CD4-positive, alpha-beta T cell (primary cell): Measurements from ENCODE around the gene C1QTNF6. TPM values are rescaled to one million over a fixed set of nuclear protein-coding genes. Genes with fewer than 3 reads are reported as not detected.
"Not testable (repeated sequence)": the region's sequence is repeated elsewhere in the genome, so short reads cannot be mapped to it uniquely, and the experiment has no call there.

Source experiments
- ATAC-seq: fragments of 200-7000 bp; cut with Tn5 transposase; one replicate; pipeline ENCODE4 v1.10.0; 2022; ENCODE audit warnings: mild to moderate bottlenecking; ENCODE audit not compliant: poor library complexity
- CTCF ChIA-PET: fragments of 350-600 bp; sonication (Branson Sonifier 250); formaldehyde crosslinking; loops from one replicate; lab custom pipeline; 2021; ENCODE audit warnings: antibody characterized with exemption, inconsistent platforms; lab: Charles Lee
- POLR2A ChIA-PET: fragments of 350-600 bp; sonication (Branson Sonifier 250); formaldehyde crosslinking; loops from one replicate; lab custom pipeline; 2021; ENCODE audit warnings: antibody characterized with exemption, inconsistent platforms; lab: Charles Lee
- DNase-seq, 14 experiments: peaks; one replicate each; pipeline ENCODE4 v3.0.0-alpha.2; 2013 to 2020; ENCODE audit warnings: mixed read lengths in 2 of 14
- H3K27ac ChIP-seq, 2 donors: one replicate each; pipeline versions ENCODE4 v1.5.1 to v1.7.0; 2013; ENCODE audit warnings: low read length in 2 of 2, low read depth in 1 of 2, mild to moderate bottlenecking in 1 of 2
- H3K27me3 ChIP-seq, 2 experiments: 1 replicate in 1 of 2; 2 replicates in 1 of 2; pipeline versions ENCODE4 v1.6.1 to v1.7.0; 2013; ENCODE audit warnings: low read length in 2 of 2, control low read depth in 1 of 2, mild to moderate bottlenecking in 1 of 2, moderate library complexity in 1 of 2; ENCODE audit not compliant: insufficient read depth in 2 of 2, control insufficient read depth in 1 of 2
- H3K36me3 ChIP-seq: one replicate; pipeline ENCODE4 v1.6.1; 2013; ENCODE audit warnings: low read length, control low read depth; ENCODE audit not compliant: insufficient read depth
- H3K4me1 ChIP-seq: one replicate; pipeline ENCODE4 v1.6.1; 2013; ENCODE audit warnings: low read length, control low read depth; ENCODE audit not compliant: insufficient read depth
- H3K4me3 ChIP-seq: one replicate; pipeline ENCODE4 v1.5.1; 2013; ENCODE audit warnings: mild to moderate bottlenecking, low read length, moderate library complexity
- H3K9me3 ChIP-seq, 2 experiments: 1 replicate in 1 of 2; 2 replicates in 1 of 2; pipeline versions ENCODE4 v1.6.1 to v1.7.0; 2013; ENCODE audit warnings: low read length in 2 of 2, mild to moderate bottlenecking in 2 of 2, control low read depth in 1 of 2, moderate library complexity in 1 of 2; ENCODE audit not compliant: control insufficient read depth in 1 of 2, insufficient read depth in 1 of 2
- H3K27ac Mint-ChIP-seq: one replicate; pipeline ENCODE4 v1.8.0; 2020; ENCODE audit warnings: mixed read lengths
- H3K27me3 Mint-ChIP-seq: one replicate; pipeline ENCODE4 v1.8.0; 2021; ENCODE audit warnings: mixed read lengths
- H3K36me3 Mint-ChIP-seq: one replicate; pipeline ENCODE4 v1.8.0; 2021; ENCODE audit warnings: low read depth, mixed read lengths
- H3K4me1 Mint-ChIP-seq: one replicate; pipeline ENCODE4 v1.8.0; 2021; ENCODE audit warnings: low read depth, mixed read lengths
- H3K4me3 Mint-ChIP-seq: one replicate; pipeline ENCODE4 v1.8.0; 2020; ENCODE audit warnings: mild to moderate bottlenecking, mixed read lengths
- H3K9me3 Mint-ChIP-seq: one replicate; pipeline ENCODE4 v1.8.0; 2020; ENCODE audit warnings: mixed read lengths
- CTCF ChIP-seq: fragments of 200-600 bp; IDR thresholded peaks from one replicate; pipeline ENCODE4 v1.8.0; 2022; ENCODE audit warnings: antibody characterized with exemption, mild to moderate bottlenecking
- intact Hi-C, 2 experiments: fragments of 100-400 bp; cut with DNase I in 1 of 2; cut with micrococcal nuclease in 1 of 2; formaldehyde crosslinking; loops; one replicate each; pipeline versions ENCODE4 v1.15.1 to v1.9.0; 2023 to 2025; cut with DNase I, micrococcal nuclease
- total RNA-seq, 174 experiments: library from RNA in 2 of 174; stranded (reverse) in 2 of 174; gene quantifications; one replicate each; pipeline ENCODE4 v1.2.3 and lab custom pipeline; 2021 to 2026

Gene C1QTNF6
- total RNA-seq, 2 experiments from 2014 or later = 11.9 to 12.1 TPM

- Mint-ChIP-seq H3K27ac (peak overlapping the region; percentile 97), H3K27me3 (no peaks in the 10 kb centered on the region), H3K9me3 (no peaks in the 10 kb centered on the region), H3K36me3 (peaks cover 96% of the 10 kb centered on the region), H3K4me1 (peaks cover 99% of the 10 kb centered on the region), H3K4me3 (peak overlapping the region; percentile 81)
- peak in 1 of 14 experiments; percentile 40 for DNase-seq
- peaks cover 95% of the 10 kb centered on the region for H3K36me3 ChIP-seq
- no peaks in the 10 kb centered on the region for H3K27me3 ChIP-seq
- TF ChIP-seq CTCF = no peak
- peak overlapping the region; percentile 58 to 90 for H3K27ac ChIP-seq
- ChIA-PET CTCF (no interaction called here), POLR2A (interaction anchor here (0.6 to 7.6 kb wide), 5 partner anchors 7 to 36 kb away, joined by 3 to 132 read pairs (median 9); no protein-coding TSS in a partner anchor)
- no peaks in the 10 kb centered on the region for H3K9me3 ChIP-seq
- intact Hi-C loops = loop anchor here in 1 of 2 experiments (2.0 kb wide), 1 partner anchor 34 kb away; no protein-coding TSS in a partner anchor
- H3K4me3 ChIP-seq = no peak overlapping the region
- ATAC-seq = no peak
- H3K4me1 ChIP-seq = peaks cover 100% of the 10 kb centered on the region
Measured at GRCh38 chr22:37234736-37235711, 47.0 kb upstream of the C1QTNF6 start.

- POLR2A ChIA-PET = interaction anchor here (0.6 to 7.6 kb wide), 6 partner anchors 8 to 374 kb away, joined by 3 to 132 read pairs (median 6); no protein-coding TSS in a partner anchor
- no peaks in the 10 kb centered on the region for H3K9me3 ChIP-seq
- H3K4me1 ChIP-seq = peaks cover 100% of the 10 kb centered on the region
- Mint-ChIP-seq H3K27ac (peak overlapping the region; percentile 97), H3K27me3 (no peaks in the 10 kb centered on the region), H3K4me3 (peak overlapping the region; percentile 81), H3K9me3 (no peaks in the 10 kb centered on the region), H3K36me3 (peaks cover 96% of the 10 kb centered on the region), H3K4me1 (peaks cover 99% of the 10 kb centered on the region)
- H3K27ac ChIP-seq = peak overlapping the region; percentile 58 to 90
- CTCF ChIA-PET = interaction anchor here (1.6 kb wide), 1 partner anchor 11 kb away, joined by 4 read pairs; no protein-coding TSS in a partner anchor
- intact Hi-C loops = loop anchor here in 1 of 2 experiments (2.0 kb wide), 1 partner anchor 33 kb away; no protein-coding TSS in a partner anchor
- ATAC-seq (no peak), DNase-seq (peak in 2 of 14 experiments; percentile 28 to 35)
- H3K4me3 ChIP-seq = no peak overlapping the region
- no peaks in the 10 kb centered on the region for H3K27me3 ChIP-seq
- peaks cover 95% of the 10 kb centered on the region for H3K36me3 ChIP-seq
- TF ChIP-seq CTCF = no peak
Measured at GRCh38 chr22:37233751-37234631, 45.9 kb upstream of the C1QTNF6 start.

GRCh38 chr22:37233371-37233750 lies 45.3 kb upstream of the C1QTNF6 start:
- Mint-ChIP-seq H3K4me1 (peaks cover 99% of the 10 kb centered on the region), H3K4me3 (peak overlapping the region; percentile 63), H3K36me3 (peaks cover 96% of the 10 kb centered on the region), H3K27ac (peak overlapping the region; percentile 97)
- CTCF ChIA-PET = interaction anchor here (1.6 to 5.9 kb wide), 2 partner anchors 10 to 34 kb away, joined by 4 to 43 read pairs; no protein-coding TSS in a partner anchor
- peaks cover 100% of the 10 kb centered on the region for H3K4me1 ChIP-seq
- ATAC-seq, H3K4me3 ChIP-seq, intact Hi-C loops, H3K27me3 ChIP-seq, DNase-seq, H3K9me3 ChIP-seq, H3K9me3 Mint-ChIP-seq, H3K27me3 Mint-ChIP-seq: not testable (repeated sequence)
- peak overlapping the region; percentile 57 to 90 for H3K27ac ChIP-seq
- peaks cover 95% of the 10 kb centered on the region for H3K36me3 ChIP-seq
- POLR2A ChIA-PET = interaction anchor here (0.6 to 7.6 kb wide), 4 partner anchors 9 to 374 kb away, joined by 3 to 132 read pairs (median 26); no protein-coding TSS in a partner anchor
